Activated naive CD4-positive, alpha-beta T cell treated with anti-CD3 and anti-CD28 coated beads, Interleukin-2, amount 50 U/mL, for 24 hours (primary cell): ENCODE results near the gene ACP7.
"Not testable (repeated sequence)": the region's sequence is repeated elsewhere in the genome, so short reads cannot be mapped to it uniquely, and the experiment has no call there.

ENCODE experiments used
- H3K27ac Mint-ChIP-seq: one replicate; pipeline ENCODE4 v1.8.0; 2021; ENCODE audit warnings: mild to moderate bottlenecking, mixed read lengths
- H3K27me3 Mint-ChIP-seq: one replicate; pipeline ENCODE4 v1.8.0; 2021; ENCODE audit warnings: mixed read lengths
- H3K36me3 Mint-ChIP-seq: one replicate; pipeline ENCODE4 v1.8.0; 2021; ENCODE audit warnings: mixed read lengths
- H3K4me1 Mint-ChIP-seq: one replicate; pipeline ENCODE4 v1.8.0; 2021; ENCODE audit warnings: mixed read lengths
- H3K4me3 Mint-ChIP-seq: one replicate; pipeline ENCODE4 v1.8.0; 2021; ENCODE audit warnings: mild to moderate bottlenecking, mixed read lengths
- H3K9me3 Mint-ChIP-seq: one replicate; pipeline ENCODE4 v1.8.0; 2021; ENCODE audit warnings: mixed read lengths

The ACP7 gene

DNA sequence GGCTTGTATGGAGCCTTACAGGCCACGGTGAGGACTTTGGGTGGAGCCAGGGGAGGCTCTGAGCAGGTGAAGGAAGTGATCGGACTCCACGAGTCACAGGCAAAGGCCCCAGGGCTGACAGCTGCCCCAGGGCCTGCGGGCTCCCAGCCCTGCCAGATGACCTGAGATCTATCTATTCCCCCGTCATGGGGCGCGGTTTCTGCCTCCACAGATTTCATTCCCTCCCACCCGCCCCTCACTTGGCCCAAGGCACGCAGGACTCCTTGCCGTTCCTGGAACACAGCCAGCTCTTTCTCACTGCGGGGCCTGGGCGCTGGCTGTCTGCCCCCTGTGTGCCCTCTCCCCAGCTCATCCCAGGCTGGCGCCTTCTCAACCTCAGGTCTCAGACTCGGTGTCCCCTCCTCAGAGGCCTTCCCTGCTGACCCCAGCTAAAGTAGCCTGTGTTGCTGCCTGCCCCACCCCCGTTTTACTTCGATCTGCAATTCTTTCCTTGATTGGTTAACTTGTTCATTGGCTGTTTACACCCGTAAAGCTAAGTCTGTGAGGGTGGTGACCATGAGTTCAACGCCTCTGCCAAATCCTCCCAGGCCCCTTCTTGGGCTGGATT, 27.5 kb downstream of the ACP7 start:
- no peak overlapping the region for H3K4me3 Mint-ChIP-seq
- H3K36me3 Mint-ChIP-seq = no peaks in the 10 kb centered on the region
- H3K9me3 Mint-ChIP-seq = no peaks in the 10 kb centered on the region
- no peaks in the 10 kb centered on the region for H3K27me3 Mint-ChIP-seq
- H3K4me1 Mint-ChIP-seq = peaks cover 6% of the 10 kb centered on the region
- no peak overlapping the region for H3K27ac Mint-ChIP-seq

DNA sequence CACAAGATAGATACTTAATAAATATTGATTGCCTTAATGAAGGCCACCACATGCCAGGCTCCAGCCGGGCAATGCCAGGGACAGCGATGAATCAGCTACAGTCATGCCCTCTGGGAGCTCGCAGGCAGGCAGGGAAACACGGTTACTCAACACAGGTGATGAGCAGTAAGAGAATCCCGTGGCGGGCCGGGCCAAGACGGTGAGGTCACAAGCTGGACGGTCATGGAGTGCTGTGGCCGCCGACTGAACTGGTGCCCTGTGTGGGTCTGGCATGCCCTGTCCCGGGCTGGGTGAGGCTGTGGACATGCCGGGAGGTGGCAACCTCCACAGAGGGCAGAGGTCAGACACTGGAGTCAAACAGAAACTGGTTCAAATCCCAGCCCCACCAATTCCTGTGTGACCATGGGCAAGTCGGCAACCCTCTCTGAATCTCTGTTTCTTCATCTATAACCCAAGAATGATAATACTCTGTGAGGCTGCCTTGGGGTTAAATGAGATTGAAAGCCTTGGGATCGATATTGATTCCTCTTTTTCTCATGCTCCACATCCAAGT, 28.2 kb downstream of the ACP7 start:
- H3K27me3 Mint-ChIP-seq = no peaks in the 10 kb centered on the region
- no peaks in the 10 kb centered on the region for H3K36me3 Mint-ChIP-seq
- no peak overlapping the region for H3K4me3 Mint-ChIP-seq
- peaks cover 6% of the 10 kb centered on the region for H3K4me1 Mint-ChIP-seq
- no peaks in the 10 kb centered on the region for H3K9me3 Mint-ChIP-seq
- H3K27ac Mint-ChIP-seq = no peak overlapping the region

DNA sequence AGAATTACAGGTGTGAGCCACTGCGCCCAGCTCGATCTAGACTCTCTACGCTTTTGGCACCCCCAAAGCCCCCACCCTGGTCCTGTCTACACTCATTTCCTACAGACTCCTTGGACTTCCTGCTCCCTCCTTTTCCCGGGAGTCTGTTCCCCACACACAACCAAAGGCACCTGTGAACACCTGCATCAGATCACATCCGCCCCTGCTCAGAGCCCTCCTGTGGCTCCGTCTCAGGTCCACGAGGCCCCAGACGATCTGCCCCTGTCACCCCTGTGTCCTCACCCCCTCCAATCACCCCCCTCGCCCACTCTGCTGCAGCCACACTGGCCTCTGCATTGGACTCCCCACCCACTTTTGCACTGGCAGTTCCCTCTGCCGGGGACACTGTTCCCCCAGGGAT, 29.0 kb downstream of the ACP7 start:
- peaks cover 6% of the 10 kb centered on the region for H3K4me1 Mint-ChIP-seq
- no peaks in the 10 kb centered on the region for H3K9me3 Mint-ChIP-seq
- H3K27ac Mint-ChIP-seq = no peak overlapping the region
- no peaks in the 10 kb centered on the region for H3K36me3 Mint-ChIP-seq
- H3K4me3 Mint-ChIP-seq = no peak overlapping the region
- no peaks in the 10 kb centered on the region for H3K27me3 Mint-ChIP-seq

DNA sequence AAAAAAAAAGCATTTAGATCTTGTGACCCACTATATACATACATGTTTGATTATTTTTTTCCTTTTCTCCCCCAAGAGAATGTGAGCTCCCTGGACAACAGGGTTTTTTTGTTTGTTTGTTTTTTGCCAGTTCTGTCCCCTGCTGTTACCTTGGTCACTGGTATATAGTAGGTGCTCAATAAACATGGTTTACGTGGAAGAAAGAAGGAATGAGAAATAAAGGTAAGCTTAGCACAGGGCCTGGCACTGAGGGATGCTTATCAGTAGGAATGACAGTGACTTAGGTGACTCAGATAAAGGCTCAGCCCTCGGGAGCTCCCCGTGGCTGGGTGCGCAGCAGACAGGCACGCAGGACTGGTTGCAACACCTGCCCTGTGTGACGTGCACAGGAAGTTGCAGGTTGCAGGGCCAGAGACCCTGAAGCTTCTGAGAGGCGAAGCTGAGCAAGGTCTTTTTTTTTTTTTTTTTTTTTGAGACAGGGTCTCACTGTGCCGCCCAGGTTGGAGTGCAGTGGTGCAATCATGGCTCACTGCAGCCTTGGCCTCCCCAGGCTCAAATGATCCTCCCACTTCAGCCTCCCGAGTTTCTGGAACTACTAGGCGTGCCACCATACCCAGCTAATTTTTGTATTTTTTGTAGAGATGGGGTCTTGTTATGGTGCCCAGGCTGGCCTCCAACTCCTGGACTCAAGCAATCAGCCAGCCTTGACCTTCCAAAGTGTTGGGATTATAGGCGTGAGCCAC, 31.1 kb downstream of the ACP7 start:
- H3K4me3 Mint-ChIP-seq = no peak overlapping the region
- no peaks in the 10 kb centered on the region for H3K9me3 Mint-ChIP-seq
- peaks cover 6% of the 10 kb centered on the region for H3K4me1 Mint-ChIP-seq
- H3K27me3 Mint-ChIP-seq = no peaks in the 10 kb centered on the region
- H3K36me3 Mint-ChIP-seq = no peaks in the 10 kb centered on the region
- no peak overlapping the region for H3K27ac Mint-ChIP-seq

DNA sequence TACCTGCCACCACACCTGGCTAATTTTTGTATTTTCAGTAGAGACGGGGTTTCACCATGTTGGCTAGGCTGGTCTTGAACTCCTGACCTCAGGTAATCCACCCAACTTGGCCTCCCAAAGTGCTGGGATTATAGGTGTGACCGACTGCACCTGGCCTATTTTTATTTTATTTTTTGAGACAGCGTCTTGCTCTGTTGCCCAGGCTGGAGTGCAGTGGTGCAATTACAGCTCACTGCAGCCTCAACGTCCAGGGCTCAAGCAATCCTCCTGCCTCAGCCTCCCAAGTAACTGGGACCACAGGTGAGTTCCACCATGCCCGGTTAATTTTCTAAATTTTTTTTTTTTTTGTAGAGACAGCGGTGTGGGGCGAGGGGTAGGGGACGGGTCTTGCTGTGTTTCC, 32.9 kb downstream of the ACP7 start:
- H3K4me3 Mint-ChIP-seq, H3K27ac Mint-ChIP-seq: not testable (repeated sequence)

DNA sequence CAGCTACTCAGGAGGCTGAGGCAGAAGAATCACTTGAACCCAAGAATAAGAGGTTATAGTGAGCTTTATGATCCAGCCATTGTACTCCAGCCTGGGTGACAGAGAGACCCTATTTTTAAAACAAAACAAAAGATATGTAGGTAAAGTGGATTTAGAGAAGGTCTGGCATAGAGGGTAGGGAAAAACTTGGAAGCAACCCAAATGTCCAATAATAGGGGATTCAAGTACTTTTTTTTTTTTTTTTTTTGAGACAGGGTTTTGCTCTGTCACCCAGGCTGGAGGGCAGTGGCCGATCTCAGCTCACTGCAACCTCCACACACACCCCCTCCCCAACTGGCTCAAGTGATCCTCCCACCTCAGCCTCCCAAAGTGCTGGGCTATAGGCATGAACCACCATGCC, 35.7 kb downstream of the ACP7 start:
- Mint-ChIP-seq H3K27me3 (no peaks in the 10 kb centered on the region), H3K4me1 (peaks cover 15% of the 10 kb centered on the region), H3K27ac (no peak overlapping the region), H3K9me3 (no peaks in the 10 kb centered on the region), H3K36me3 (no peaks in the 10 kb centered on the region), H3K4me3 (no peak overlapping the region)

More for the DNA sequence above, 32.9 kb downstream of the ACP7 start:
- not testable (repeated sequence) for H3K9me3 Mint-ChIP-seq, H3K27me3 Mint-ChIP-seq, H3K36me3 Mint-ChIP-seq, H3K4me1 Mint-ChIP-seq

DNA sequence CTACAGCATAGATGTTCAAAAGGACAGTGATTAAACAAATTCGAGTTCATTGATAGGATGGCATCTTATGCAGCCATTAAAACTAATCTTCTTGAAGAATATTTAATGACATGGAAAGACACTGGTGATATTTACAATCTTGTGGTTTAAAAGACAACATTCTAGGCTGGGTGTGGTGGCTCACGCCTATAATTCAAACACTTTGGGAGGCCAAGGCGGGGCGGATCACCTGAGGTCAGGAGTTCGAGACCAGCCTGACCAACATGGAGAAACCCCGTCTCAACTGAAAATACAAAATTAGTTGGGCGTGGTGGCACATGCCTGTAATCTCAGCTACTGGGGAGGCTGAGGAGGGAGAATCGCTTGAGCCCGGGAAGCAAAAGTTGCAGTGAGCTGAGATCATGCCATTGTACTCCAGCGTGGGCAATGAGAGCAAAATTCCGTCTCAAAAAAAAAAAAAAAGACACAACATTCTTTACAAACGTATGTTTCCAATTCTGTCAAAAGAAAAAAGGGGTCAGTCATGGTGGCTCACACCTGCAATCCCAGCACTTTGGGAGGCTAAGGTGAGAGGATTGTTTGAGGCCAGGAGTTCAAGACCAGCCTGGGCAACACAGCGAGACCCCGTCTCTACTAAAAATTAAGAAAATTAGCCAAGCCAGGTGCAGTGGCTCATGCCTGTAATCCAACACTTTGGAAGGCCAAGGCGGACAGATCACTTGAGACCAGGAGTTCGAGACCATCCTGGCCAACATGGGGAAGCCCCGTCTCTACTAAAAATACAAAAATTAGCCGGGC, 39.0 kb downstream of the ACP7 start:
- H3K27ac Mint-ChIP-seq = no peak overlapping the region
- H3K4me3 Mint-ChIP-seq = no peak overlapping the region
- H3K27me3 Mint-ChIP-seq = no peaks in the 10 kb centered on the region
- peaks cover 39% of the 10 kb centered on the region for H3K4me1 Mint-ChIP-seq
- no peaks in the 10 kb centered on the region for H3K36me3 Mint-ChIP-seq
- H3K9me3 Mint-ChIP-seq = no peaks in the 10 kb centered on the region

DNA sequence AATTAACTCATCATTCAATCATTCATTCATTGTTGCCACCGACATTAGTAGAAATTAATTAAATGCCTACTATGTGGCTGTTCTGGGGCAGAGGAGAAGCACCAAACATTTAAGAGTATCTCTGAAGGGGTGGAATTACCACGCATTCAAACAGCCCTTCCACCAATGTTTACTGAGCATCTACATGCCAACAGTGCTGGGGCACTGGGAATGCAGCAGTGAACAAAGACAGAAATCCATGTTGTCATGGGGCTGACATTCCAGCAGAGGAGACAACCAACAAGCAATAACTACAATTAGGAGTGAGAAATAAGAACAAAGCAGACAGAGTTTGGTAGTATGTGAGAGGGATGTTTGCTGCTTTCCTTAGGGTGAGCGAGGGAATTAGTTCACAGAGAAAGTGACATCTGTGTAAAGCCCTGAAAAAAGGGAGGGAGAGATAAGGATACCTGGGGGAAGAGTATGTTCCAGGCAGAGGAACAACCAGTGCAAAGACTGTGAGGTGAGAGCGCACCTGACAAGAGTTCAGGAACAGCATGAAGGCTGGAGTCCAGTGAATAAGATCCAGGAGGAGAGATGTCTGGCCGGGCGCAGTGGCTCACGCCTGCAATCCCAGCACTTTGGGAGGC, 40.1 kb downstream of the ACP7 start:
- H3K27me3 Mint-ChIP-seq = no peaks in the 10 kb centered on the region
- H3K36me3 Mint-ChIP-seq = no peaks in the 10 kb centered on the region
- H3K4me1 Mint-ChIP-seq = peaks cover 43% of the 10 kb centered on the region
- H3K4me3 Mint-ChIP-seq = peak overlapping the region; percentile 87
- H3K27ac Mint-ChIP-seq = peak overlapping the region; percentile 56
- H3K9me3 Mint-ChIP-seq = no peaks in the 10 kb centered on the region

DNA sequence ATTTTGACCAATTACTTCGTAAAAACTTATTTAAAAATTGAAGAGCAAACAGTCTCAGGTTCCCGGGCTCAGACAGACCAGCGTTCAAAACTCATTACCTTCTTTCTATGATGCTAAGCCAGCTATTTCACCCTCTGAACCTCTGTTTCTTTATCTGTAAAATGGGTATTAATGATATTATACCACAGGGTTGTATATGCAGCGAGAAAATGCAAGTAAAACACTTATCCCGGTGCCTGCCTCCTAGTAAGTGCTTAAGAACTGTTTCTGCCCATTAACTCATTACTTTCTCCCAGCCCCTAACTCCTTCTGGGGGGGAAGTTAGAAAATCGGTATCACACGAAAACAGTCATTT, 41.0 kb downstream of the ACP7 start:
- Mint-ChIP-seq H3K27ac (peak overlapping the region; percentile 98), H3K4me1 (peaks cover 48% of the 10 kb centered on the region), H3K27me3 (no peaks in the 10 kb centered on the region), H3K4me3 (peak overlapping the region; percentile 95), H3K36me3 (no peaks in the 10 kb centered on the region), H3K9me3 (no peaks in the 10 kb centered on the region)

DNA sequence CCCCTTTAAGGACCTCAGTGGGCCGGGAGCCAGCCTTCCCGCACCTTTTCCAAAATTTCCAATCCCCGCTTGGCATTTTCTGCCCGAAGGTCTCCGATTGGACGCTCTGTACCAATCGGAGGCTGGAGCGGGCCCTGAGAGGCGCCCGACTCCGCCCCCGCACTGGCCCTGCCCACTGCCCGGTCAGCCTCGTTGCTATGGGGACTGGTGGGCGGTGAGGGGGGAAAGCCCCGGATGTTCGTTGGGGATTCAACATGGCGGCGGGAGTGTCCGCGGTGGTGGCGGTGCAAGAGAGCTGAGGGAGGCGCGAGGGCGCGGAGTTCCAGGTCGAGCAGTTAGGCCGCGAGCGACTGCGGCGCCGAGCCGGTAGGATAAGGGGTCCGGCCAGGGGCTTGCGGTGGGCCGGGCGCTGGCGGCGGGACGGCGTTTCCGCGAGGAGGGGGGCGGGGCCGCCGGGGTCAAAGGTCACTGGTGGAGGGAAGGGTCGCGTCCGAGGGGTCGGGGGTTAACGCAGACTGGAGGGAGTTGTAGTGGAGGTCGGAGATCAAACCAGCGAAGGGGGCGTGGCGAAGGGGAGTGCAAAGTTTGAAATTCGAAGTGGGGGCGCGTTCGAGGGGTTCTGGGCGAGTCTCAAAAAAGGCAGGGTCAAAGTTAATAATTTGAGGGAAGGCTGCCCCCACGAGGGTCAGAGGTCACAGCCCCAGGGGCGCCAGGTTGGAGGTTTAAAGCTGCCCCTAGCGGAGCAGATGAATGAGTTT, 41.6 kb downstream of the ACP7 start, which contains the start of gene PAK4:
Gene PAK4 (plus strand): TSS at position 233 of the 758 bp plus-strand sequence. CDS start 43,768 bp downstream, outside the sequence.
- H3K27ac Mint-ChIP-seq = peak within 1 kb of the TSS; percentile 98
- no peaks in the 10 kb centered on the region for H3K9me3 Mint-ChIP-seq
- peaks cover 54% of the 10 kb centered on the region for H3K4me1 Mint-ChIP-seq
- H3K27me3 Mint-ChIP-seq = no peaks in the 10 kb centered on the region
- H3K4me3 Mint-ChIP-seq = peak within 1 kb of the TSS; percentile 95
- H3K36me3 Mint-ChIP-seq = no peaks in the 10 kb centered on the region

DNA sequence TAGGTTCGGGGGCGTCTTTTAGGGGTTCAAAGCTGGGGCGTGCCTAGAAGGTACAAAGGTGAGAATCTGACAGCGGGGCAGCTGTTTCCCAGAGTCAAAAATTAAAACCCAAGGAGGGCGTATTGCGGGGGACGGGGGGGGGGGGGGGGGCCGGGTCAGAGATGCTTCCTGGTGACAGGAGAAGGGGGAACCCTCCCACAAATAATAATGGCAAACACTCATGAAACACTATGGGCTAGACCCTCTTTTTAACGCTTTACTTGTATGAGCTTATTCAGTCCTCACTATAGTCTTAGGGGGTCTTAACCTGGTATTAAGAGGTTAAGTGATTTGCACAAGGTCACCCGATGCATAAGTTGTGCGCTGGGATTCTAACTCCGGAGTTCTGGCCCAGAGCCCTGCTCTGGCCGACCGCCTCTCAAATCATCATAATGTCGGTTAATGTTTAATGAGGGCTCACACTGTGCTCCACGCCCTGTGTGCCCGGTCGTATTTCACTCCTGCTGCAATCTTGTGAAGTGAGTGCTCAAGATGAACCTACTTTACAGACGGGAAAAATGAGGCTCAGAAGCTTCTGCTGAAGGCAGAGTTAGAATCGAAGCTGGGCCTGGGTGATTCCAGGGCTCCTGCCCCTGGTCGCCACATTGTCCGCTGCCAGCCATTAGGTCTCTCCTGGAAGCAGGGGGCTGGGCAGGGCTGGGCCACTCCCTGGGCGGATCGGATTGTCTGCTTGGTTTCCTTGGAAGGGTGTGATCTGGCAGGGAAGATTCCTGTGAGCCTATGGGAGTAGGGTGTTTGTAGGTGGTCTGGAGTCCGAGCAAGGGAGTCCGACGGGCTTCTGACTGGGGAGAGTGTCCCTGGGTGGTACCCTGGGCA, 42.4 kb downstream of the ACP7 start:
- peak overlapping the region; percentile 95 for H3K4me3 Mint-ChIP-seq
- peaks cover 60% of the 10 kb centered on the region for H3K4me1 Mint-ChIP-seq
- H3K36me3 Mint-ChIP-seq = no peaks in the 10 kb centered on the region
- no peaks in the 10 kb centered on the region for H3K27me3 Mint-ChIP-seq
- no peaks in the 10 kb centered on the region for H3K9me3 Mint-ChIP-seq
- H3K27ac Mint-ChIP-seq = peak overlapping the region; percentile 98

DNA sequence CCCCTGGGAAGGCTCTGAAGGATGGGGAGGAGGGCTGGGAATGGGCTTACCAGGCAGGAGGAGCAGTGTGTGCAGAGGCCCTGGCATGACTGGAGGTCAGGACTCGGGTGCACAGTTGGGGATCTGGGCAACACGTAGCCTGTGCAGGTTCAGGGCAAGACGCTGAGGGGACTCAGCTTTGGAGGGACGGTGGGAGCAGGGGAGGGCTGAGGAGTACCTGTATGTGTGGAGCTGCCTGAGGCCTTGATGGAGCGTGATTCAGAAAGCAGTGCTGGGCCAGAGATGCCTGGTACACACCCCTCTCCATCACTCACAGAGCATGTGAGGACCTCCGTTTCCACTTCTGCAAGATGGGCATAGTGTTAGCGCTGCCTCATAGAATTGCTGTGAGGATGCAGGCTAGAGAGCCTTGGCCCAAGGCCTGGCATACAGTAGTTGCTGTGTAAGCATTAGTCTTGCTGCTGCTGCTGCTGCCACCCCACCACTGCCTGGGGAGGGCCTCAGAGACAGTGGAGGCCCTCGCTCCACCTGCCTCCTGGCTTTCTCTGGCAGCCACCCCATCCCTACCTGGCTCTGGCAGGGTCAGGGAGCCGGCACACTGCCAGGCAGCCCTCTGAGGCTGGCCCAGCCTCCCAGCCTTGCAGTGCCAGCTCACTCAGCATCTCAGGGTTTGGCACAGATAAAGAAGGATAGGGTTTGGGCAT, 43.8 kb downstream of the ACP7 start:
- Mint-ChIP-seq H3K4me3 (peak overlapping the region; percentile 62), H3K4me1 (peaks cover 64% of the 10 kb centered on the region), H3K9me3 (no peaks in the 10 kb centered on the region), H3K36me3 (no peaks in the 10 kb centered on the region), H3K27me3 (no peaks in the 10 kb centered on the region), H3K27ac (peak overlapping the region; percentile 17)

DNA sequence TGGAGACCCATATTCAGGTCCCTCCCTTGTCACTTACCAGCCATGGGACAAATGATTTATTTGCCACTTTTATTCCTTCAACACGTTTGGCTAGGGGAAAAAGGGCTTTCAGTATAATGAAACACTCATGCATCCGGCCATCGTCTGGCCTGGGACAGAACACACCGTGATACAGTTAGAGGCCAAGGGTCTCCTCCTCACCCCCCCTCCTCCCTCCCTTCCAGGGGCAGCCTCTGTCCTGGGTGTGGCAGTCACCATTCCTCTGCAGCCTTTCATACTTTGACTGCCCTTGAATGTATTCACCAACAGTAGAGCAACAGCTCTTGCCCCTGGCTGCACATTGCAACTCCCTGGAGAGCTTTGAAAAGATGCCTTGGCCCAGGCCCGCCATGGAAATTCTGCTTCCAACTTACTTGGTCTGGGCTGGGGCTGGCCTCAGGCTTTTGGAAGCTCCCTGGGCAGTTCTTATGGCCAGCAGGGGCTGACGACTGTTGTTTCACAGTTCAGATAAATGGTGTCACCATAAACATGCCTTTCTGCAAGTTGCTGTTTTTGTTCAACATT, 44.4 kb downstream of the ACP7 start:
- Mint-ChIP-seq H3K27me3 (no peaks in the 10 kb centered on the region), H3K36me3 (no peaks in the 10 kb centered on the region), H3K4me3 (no peak overlapping the region), H3K4me1 (peaks cover 64% of the 10 kb centered on the region), H3K27ac (peak overlapping the region; percentile 17), H3K9me3 (no peaks in the 10 kb centered on the region)
